Smooth muscle cell (in vitro differentiated cells): Measurements from ENCODE around the gene PCDHAC2. TPM values are rescaled to one million over a fixed set of nuclear protein-coding genes. Genes with fewer than 3 reads are reported as not detected.

Experiments
- DNase-seq: peaks from one replicate; lab custom pipeline; 2025; ENCODE audit not compliant: unreplicated experiment; lab: John Stamatoyannopoulos, UW
- H2AFZ ChIP-seq: fragments of 200-600 bp; sonication (generic); 2 replicates; pipeline ENCODE4 v1.6.0; 2016; ENCODE audit warnings: antibody characterized with exemption, low read depth, mild to moderate bottlenecking
- H3F3A ChIP-seq: fragments of 200-600 bp; sonication (generic); 2 replicates; pipeline ENCODE4 v1.6.0; 2017; ENCODE audit warnings: antibody characterized with exemption, low read depth
- H3K27ac ChIP-seq: fragments of 200-600 bp; sonication (generic); 2 replicates; pipeline ENCODE4 v1.5.1; 2016; ENCODE audit warnings: low read depth, mild to moderate bottlenecking
- H3K27me3 ChIP-seq: fragments of 200-600 bp; sonication (generic); 2 replicates; pipeline ENCODE4 v1.6.1; 2016; ENCODE audit warnings: low read depth, mild to moderate bottlenecking
- H3K36me3 ChIP-seq: fragments of 200-600 bp; sonication (generic); 2 replicates; pipeline ENCODE4 v1.5.1; 2016; ENCODE audit warnings: low read depth
- H3K4me1 ChIP-seq: fragments of 200-600 bp; sonication (generic); 2 replicates; pipeline ENCODE4 v1.5.1; 2016; ENCODE audit warnings: low read depth
- H3K4me2 ChIP-seq: fragments of 200-600 bp; sonication (generic); 2 replicates; pipeline ENCODE4 v1.6.0; 2016; ENCODE audit warnings: mild to moderate bottlenecking
- H3K4me3 ChIP-seq: fragments of 200-600 bp; sonication (generic); 2 replicates; pipeline ENCODE4 v1.5.1; 2016; ENCODE audit warnings: mild to moderate bottlenecking
- H3K79me2 ChIP-seq: fragments of 200-600 bp; sonication (generic); 2 replicates; pipeline ENCODE4 v1.6.0; 2016; ENCODE audit warnings: low read depth, mild to moderate bottlenecking
- H3K9ac ChIP-seq: fragments of 200-600 bp; sonication (generic); 2 replicates; pipeline ENCODE4 v1.6.0; 2016; ENCODE audit warnings: low read depth
- H3K9me3 ChIP-seq: fragments of 200-600 bp; sonication (generic); replicated peaks from 2 replicates; pipeline ENCODE4 v1.5.1; 2016; ENCODE audit warnings: low read depth
- H4K20me1 ChIP-seq: fragments of 200-600 bp; sonication (generic); 2 replicates; pipeline ENCODE4 v1.6.0; 2016; ENCODE audit warnings: low read depth
- WGBS: methylation state at CpG from one replicate; pipeline ENCODE4 v1.1.7; 2016; ENCODE audit warnings: low lambda C conversion rate; 5-methylcytosine and 5-hydroxymethylcytosine counted together
- polyA plus RNA-seq: library from polyadenylated mRNA; unstranded; fragments of >200 nt; fragmentation: Nextera tagmentation; extraction: Ambion mirVana; gene quantifications from 2 replicates; pipeline ENCODE4 v1.2.1, GENCODE V29; 2016
- total RNA-seq: library from RNA; depleted of rRNA; stranded (reverse); fragments of >200 nt; gene quantifications from 2 replicates; pipeline ENCODE4 v1.2.3, GENCODE V29; 2014
- TF ChIP-seq, protein P1 (sequence below): fragments of 200-600 bp; sonication (generic); IDR thresholded peaks from 2 replicates; pipeline ENCODE4 v1.5.1; 2017; ENCODE audit warnings: borderline replicate concordance, mild to moderate bottlenecking, antibody characterized with exemption; ENCODE audit not compliant: insufficient read depth, poor library complexity, severe bottlenecking

The PCDHAC2 gene
- total and polyA plus RNA-seq, 2 experiments from 2014 or later = 4.7 to 5.2 TPM

DNA sequence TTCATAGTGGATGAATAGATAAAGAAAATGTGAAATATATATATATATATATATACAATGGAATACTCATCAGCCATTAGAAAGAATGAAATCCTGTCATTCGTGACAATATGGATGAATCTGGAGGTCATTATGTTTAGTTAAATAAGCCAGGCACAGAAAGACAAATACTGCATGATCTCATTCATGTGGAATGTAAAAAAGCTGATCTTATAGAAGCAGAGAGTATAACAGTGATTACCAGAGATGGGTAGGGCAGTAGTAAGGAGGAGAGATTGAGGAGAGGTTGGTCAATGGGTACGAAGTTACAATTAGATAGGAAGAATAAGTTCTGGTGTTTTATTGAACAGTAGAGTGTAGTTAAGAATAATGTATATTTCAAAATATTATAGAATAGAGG, 19.7 kb upstream of the PCDHAC2 start:
- no peak overlapping the region for H3K4me2 ChIP-seq
- TF ChIP-seq, protein P1, sequence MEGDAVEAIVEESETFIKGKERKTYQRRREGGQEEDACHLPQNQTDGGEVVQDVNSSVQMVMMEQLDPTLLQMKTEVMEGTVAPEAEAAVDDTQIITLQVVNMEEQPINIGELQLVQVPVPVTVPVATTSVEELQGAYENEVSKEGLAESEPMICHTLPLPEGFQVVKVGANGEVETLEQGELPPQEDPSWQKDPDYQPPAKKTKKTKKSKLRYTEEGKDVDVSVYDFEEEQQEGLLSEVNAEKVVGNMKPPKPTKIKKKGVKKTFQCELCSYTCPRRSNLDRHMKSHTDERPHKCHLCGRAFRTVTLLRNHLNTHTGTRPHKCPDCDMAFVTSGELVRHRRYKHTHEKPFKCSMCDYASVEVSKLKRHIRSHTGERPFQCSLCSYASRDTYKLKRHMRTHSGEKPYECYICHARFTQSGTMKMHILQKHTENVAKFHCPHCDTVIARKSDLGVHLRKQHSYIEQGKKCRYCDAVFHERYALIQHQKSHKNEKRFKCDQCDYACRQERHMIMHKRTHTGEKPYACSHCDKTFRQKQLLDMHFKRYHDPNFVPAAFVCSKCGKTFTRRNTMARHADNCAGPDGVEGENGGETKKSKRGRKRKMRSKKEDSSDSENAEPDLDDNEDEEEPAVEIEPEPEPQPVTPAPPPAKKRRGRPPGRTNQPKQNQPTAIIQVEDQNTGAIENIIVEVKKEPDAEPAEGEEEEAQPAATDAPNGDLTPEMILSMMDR = no peak
- no peaks in the 10 kb centered on the region for H3K27me3 ChIP-seq
- no peaks in the 10 kb centered on the region for H3F3A ChIP-seq
- H4K20me1 ChIP-seq = peaks cover 6% of the 10 kb centered on the region
- H3K9me3 ChIP-seq = no peaks in the 10 kb centered on the region
- no peaks in the 10 kb centered on the region for H3K79me2 ChIP-seq
- H2AFZ ChIP-seq = no peak overlapping the region
- no peak overlapping the region for H3K27ac ChIP-seq
- no peak overlapping the region for H3K9ac ChIP-seq
- no peak overlapping the region for H3K4me3 ChIP-seq
- H3K4me1 ChIP-seq = no peaks in the 10 kb centered on the region
- peaks cover 3% of the 10 kb centered on the region for H3K36me3 ChIP-seq
- no peak for DNase-seq
- WGBS = 69% methylated on average over 2 of the region's 2 CpGs

DNA sequence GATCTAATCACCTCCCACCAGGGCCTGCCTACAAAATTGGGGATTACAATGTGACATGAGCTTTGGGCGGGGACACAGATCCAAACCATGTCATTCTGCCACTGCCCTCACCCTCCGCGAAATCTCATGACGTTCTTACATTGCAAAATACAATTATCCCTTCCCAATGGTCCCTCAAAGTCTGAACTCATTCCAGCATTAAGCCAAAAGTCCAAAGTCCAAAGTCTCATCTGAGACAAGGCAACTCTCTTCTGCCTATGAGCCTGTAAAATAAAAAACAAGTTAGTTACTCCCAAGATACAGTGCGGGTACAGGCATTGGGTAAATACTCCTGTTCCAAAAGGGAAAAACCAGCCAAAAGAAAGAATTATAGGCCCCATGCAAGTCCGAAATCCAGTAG, 14.6 kb upstream of the PCDHAC2 start:
- no peaks in the 10 kb centered on the region for H3K79me2 ChIP-seq
- TF ChIP-seq, protein P1 = no peak
- no peak overlapping the region for H3K27ac ChIP-seq
- no peaks in the 10 kb centered on the region for H3K4me1 ChIP-seq
- H3K36me3 ChIP-seq = no peaks in the 10 kb centered on the region
- no peak overlapping the region for H3K4me3 ChIP-seq
- no peak overlapping the region for H2AFZ ChIP-seq
- WGBS = 86% methylated on average over 6 of the region's 6 CpGs
- no peaks in the 10 kb centered on the region for H3K9me3 ChIP-seq
- no peak overlapping the region for H3K4me2 ChIP-seq
- H3K9ac ChIP-seq = no peak overlapping the region
- DNase-seq = no peak
- peaks cover 6% of the 10 kb centered on the region for H4K20me1 ChIP-seq
- no peaks in the 10 kb centered on the region for H3F3A ChIP-seq
- no peaks in the 10 kb centered on the region for H3K27me3 ChIP-seq

DNA sequence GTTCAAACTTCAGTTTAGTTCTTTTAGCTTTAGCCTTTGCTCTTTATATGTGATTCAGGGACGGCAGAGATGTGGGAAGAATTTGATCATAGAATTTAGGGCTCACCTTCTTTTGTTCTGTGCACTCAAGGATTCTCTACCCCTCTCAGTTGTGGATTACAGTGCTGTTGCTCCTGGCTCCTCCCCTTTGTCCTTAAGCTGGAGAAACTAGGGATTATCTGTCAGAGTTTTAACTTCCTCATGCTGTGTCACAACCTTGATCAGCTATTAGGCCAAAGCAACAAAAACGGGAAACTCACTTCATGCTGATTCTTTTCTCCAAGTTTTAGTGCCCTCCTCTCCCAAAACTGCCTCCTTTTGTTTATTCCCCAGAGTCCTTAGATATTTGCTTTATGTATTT, 13.0 kb upstream of the PCDHAC2 start:
- peaks cover 6% of the 10 kb centered on the region for H4K20me1 ChIP-seq
- 49% methylated on average over 2 of the region's 2 CpGs for WGBS
- H3K4me2 ChIP-seq = no peak overlapping the region
- H3K4me3 ChIP-seq = no peak overlapping the region
- no peak overlapping the region for H2AFZ ChIP-seq
- no peak overlapping the region for H3K27ac ChIP-seq
- H3K36me3 ChIP-seq = no peaks in the 10 kb centered on the region
- no peak overlapping the region for H3K9ac ChIP-seq
- H3K4me1 ChIP-seq = no peaks in the 10 kb centered on the region
- no peaks in the 10 kb centered on the region for H3K9me3 ChIP-seq
- no peaks in the 10 kb centered on the region for H3F3A ChIP-seq
- no peaks in the 10 kb centered on the region for H3K27me3 ChIP-seq
- no peaks in the 10 kb centered on the region for H3K79me2 ChIP-seq
- no peak for DNase-seq
- TF ChIP-seq, protein P1 = no peak

DNA sequence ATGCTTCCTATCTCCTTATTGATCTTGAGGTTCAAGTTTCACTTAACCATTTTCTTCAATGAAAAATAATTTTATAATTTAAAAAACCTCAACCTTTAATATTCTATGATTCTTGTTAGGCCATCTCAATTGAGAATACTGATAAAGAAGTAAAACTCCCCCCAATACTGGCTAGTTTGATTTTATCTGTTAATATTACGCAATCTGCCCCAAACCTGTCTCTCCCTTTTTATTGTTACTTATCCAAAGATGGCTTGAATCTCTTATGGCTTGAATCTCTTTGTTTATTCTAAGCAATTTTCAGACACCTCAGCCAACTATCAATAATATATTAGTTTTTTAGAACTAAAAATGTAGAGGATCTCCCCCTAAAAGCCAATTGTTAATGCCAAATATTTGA, 4.1 kb upstream of the PCDHAC2 start:
- peaks cover 37% of the 10 kb centered on the region for H4K20me1 ChIP-seq
- TF ChIP-seq, protein P1 = no peak
- whole genome bisulfite sequencing = 97% methylated on average over 1 of the region's 1 CpG
- H3K36me3 ChIP-seq = no peaks in the 10 kb centered on the region
- no peak overlapping the region for H3K4me2 ChIP-seq
- no peaks in the 10 kb centered on the region for H3K9me3 ChIP-seq
- H3K4me3 ChIP-seq = no peak overlapping the region
- no peak overlapping the region for H2AFZ ChIP-seq
- no peak overlapping the region for H3K9ac ChIP-seq
- no peaks in the 10 kb centered on the region for H3K79me2 ChIP-seq
- peaks cover 11% of the 10 kb centered on the region for H3F3A ChIP-seq
- no peak for DNase-seq
- no peak overlapping the region for H3K27ac ChIP-seq
- H3K4me1 ChIP-seq = peaks cover 12% of the 10 kb centered on the region
- H3K27me3 ChIP-seq = no peaks in the 10 kb centered on the region
